ENCODE measurements around the gene TSSC4.

Gene TSSC4

GRCh38 chr11:2419638-2420501 lies 19.3 kb downstream of the TSSC4 start:
- no peaks in the 10 kb centered on the region for H3K36me3 ChIP-seq (ENCODE audit: control insufficient read depth, insufficient read depth, low read length)
- no peaks in the 10 kb centered on the region for H3K4me1 ChIP-seq (ENCODE audit: control insufficient read depth, insufficient read depth, low read length)
- no peak overlapping the region for H3K27ac ChIP-seq (ENCODE audit: insufficient read depth, low read depth, low read length, poor library complexity, severe bottlenecking)
- H3K27me3 ChIP-seq (ENCODE audit: control insufficient read depth, insufficient read depth, low read length, poor library complexity, severe bottlenecking): no peaks in the 10 kb centered on the region
- no peaks in the 10 kb centered on the region for H3K9me3 ChIP-seq (ENCODE audit: control insufficient read depth, low read length)
- no peak overlapping the region for H3K4me3 ChIP-seq (ENCODE audit: insufficient read depth, low read depth, low read length)
- 62 to 65% methylated on average over 36 of the region's 36 CpGs for WGBS, 2 experiments

- H3K27ac ChIP-seq (ENCODE audit: insufficient read depth, low read depth, low read length, poor library complexity, severe bottlenecking): no peak overlapping the region
- H3K4me3 ChIP-seq (ENCODE audit: insufficient read depth, low read depth, low read length): no peak overlapping the region
- no peaks in the 10 kb centered on the region for H3K4me1 ChIP-seq (ENCODE audit: control insufficient read depth, insufficient read depth, low read length)
- H3K27me3 ChIP-seq (ENCODE audit: control insufficient read depth, insufficient read depth, low read length, poor library complexity, severe bottlenecking): no peaks in the 10 kb centered on the region
- 40% methylated on average over 44 of the region's 44 CpGs for WGBS, 2 experiments
- no peaks in the 10 kb centered on the region for H3K9me3 ChIP-seq (ENCODE audit: control insufficient read depth, low read length)
- no peaks in the 10 kb centered on the region for H3K36me3 ChIP-seq (ENCODE audit: control insufficient read depth, insufficient read depth, low read length)
Observed at GRCh38 chr11:2420502-2421225, 20.1 kb downstream of the TSSC4 start.

- H3K27me3 ChIP-seq (ENCODE audit: control insufficient read depth, insufficient read depth, low read length, poor library complexity, severe bottlenecking): no peaks in the 10 kb centered on the region
- no peaks in the 10 kb centered on the region for H3K9me3 ChIP-seq (ENCODE audit: control insufficient read depth, low read length)
- no peak overlapping the region for H3K27ac ChIP-seq (ENCODE audit: insufficient read depth, low read depth, low read length, poor library complexity, severe bottlenecking)
- no peak overlapping the region for H3K4me3 ChIP-seq (ENCODE audit: insufficient read depth, low read depth, low read length)
- no peaks in the 10 kb centered on the region for H3K4me1 ChIP-seq (ENCODE audit: control insufficient read depth, insufficient read depth, low read length)
- no peaks in the 10 kb centered on the region for H3K36me3 ChIP-seq (ENCODE audit: control insufficient read depth, insufficient read depth, low read length)
- 88 to 93% methylated on average over 19 of the region's 19 CpGs for whole genome bisulfite sequencing, 2 experiments
Observed at GRCh38 chr11:2421226-2421994, 20.9 kb downstream of the TSSC4 start.

- no peak overlapping the region for H3K4me3 ChIP-seq (ENCODE audit: insufficient read depth, low read depth, low read length)
- H3K4me1 ChIP-seq (ENCODE audit: control insufficient read depth, insufficient read depth, low read length): no peaks in the 10 kb centered on the region
- no peak overlapping the region for H3K27ac ChIP-seq (ENCODE audit: insufficient read depth, low read depth, low read length, poor library complexity, severe bottlenecking)
- H3K36me3 ChIP-seq (ENCODE audit: control insufficient read depth, insufficient read depth, low read length): no peaks in the 10 kb centered on the region
- 93 to 94% methylated on average over 17 of the region's 17 CpGs for WGBS, 2 experiments
- no peaks in the 10 kb centered on the region for H3K9me3 ChIP-seq (ENCODE audit: control insufficient read depth, low read length)
- no peaks in the 10 kb centered on the region for H3K27me3 ChIP-seq (ENCODE audit: control insufficient read depth, insufficient read depth, low read length, poor library complexity, severe bottlenecking)
Observed at GRCh38 chr11:2421996-2422395, 21.4 kb downstream of the TSSC4 start.

GRCh38 chr11:2422461-2423156 lies 22.1 kb downstream of the TSSC4 start:
- Histone ChIP-seq H3K4me3 (ENCODE audit: insufficient read depth, low read depth, low read length) (no peak overlapping the region), H3K9me3 (ENCODE audit: control insufficient read depth, low read length) (no peaks in the 10 kb centered on the region), H3K27ac (ENCODE audit: insufficient read depth, low read depth, low read length, poor library complexity, severe bottlenecking) (no peak overlapping the region), H3K4me1 (ENCODE audit: control insufficient read depth, insufficient read depth, low read length) (no peaks in the 10 kb centered on the region), H3K36me3 (ENCODE audit: control insufficient read depth, insufficient read depth, low read length) (no peaks in the 10 kb centered on the region), H3K27me3 (ENCODE audit: control insufficient read depth, insufficient read depth, low read length, poor library complexity, severe bottlenecking) (no peaks in the 10 kb centered on the region)
- WGBS, 2 experiments: 89 to 91% methylated on average over 14 of the region's 14 CpGs

GRCh38 chr11:2423157-2424025 lies 22.8 kb downstream of the TSSC4 start:
- Histone ChIP-seq H3K27ac (ENCODE audit: insufficient read depth, low read depth, low read length, poor library complexity, severe bottlenecking) (no peak overlapping the region), H3K27me3 (ENCODE audit: control insufficient read depth, insufficient read depth, low read length, poor library complexity, severe bottlenecking) (no peaks in the 10 kb centered on the region), H3K36me3 (ENCODE audit: control insufficient read depth, insufficient read depth, low read length) (no peaks in the 10 kb centered on the region), H3K4me1 (ENCODE audit: control insufficient read depth, insufficient read depth, low read length) (no peaks in the 10 kb centered on the region), H3K4me3 (ENCODE audit: insufficient read depth, low read depth, low read length) (no peak overlapping the region), H3K9me3 (ENCODE audit: control insufficient read depth, low read length) (no peaks in the 10 kb centered on the region)
- WGBS, 2 experiments: 89 to 91% methylated on average over 26 of the region's 26 CpGs

GRCh38 chr11:2424811-2425495 lies 24.4 kb downstream of the TSSC4 start:
- Histone ChIP-seq H3K4me1 (ENCODE audit: control insufficient read depth, insufficient read depth, low read length) (no peaks in the 10 kb centered on the region), H3K27me3 (ENCODE audit: control insufficient read depth, insufficient read depth, low read length, poor library complexity, severe bottlenecking) (no peaks in the 10 kb centered on the region), H3K9me3 (ENCODE audit: control insufficient read depth, low read length) (no peaks in the 10 kb centered on the region), H3K36me3 (ENCODE audit: control insufficient read depth, insufficient read depth, low read length) (no peaks in the 10 kb centered on the region), H3K27ac (ENCODE audit: insufficient read depth, low read depth, low read length, poor library complexity, severe bottlenecking) (no peak overlapping the region), H3K4me3 (ENCODE audit: insufficient read depth, low read depth, low read length) (no peak overlapping the region)
- 90% methylated on average over 28 of the region's 28 CpGs for WGBS, 2 experiments

- Histone ChIP-seq H3K4me3 (ENCODE audit: insufficient read depth, low read depth, low read length) (no peak overlapping the region), H3K27me3 (ENCODE audit: control insufficient read depth, insufficient read depth, low read length, poor library complexity, severe bottlenecking) (no peaks in the 10 kb centered on the region)
Observed at GRCh38 chr11:2425506-2425905, 25.0 kb downstream of the TSSC4 start.

GRCh38 chr11:2426221-2426620 lies 25.7 kb downstream of the TSSC4 start:
- Histone ChIP-seq H3K9me3 (ENCODE audit: control insufficient read depth, low read length) (no peaks in the 10 kb centered on the region), H3K4me1 (ENCODE audit: control insufficient read depth, insufficient read depth, low read length) (no peaks in the 10 kb centered on the region), H3K4me3 (ENCODE audit: insufficient read depth, low read depth, low read length) (no peak overlapping the region), H3K27me3 (ENCODE audit: control insufficient read depth, insufficient read depth, low read length, poor library complexity, severe bottlenecking) (no peaks in the 10 kb centered on the region), H3K27ac (ENCODE audit: insufficient read depth, low read depth, low read length, poor library complexity, severe bottlenecking) (no peak overlapping the region), H3K36me3 (ENCODE audit: control insufficient read depth, insufficient read depth, low read length) (no peaks in the 10 kb centered on the region)
- WGBS, 2 experiments: 92 to 93% methylated on average over 13 of the region's 13 CpGs

More at GRCh38 chr11:2425506-2425905, 25.0 kb downstream of the TSSC4 start:
- Histone ChIP-seq H3K9me3 (ENCODE audit: control insufficient read depth, low read length) (no peaks in the 10 kb centered on the region), H3K27ac (ENCODE audit: insufficient read depth, low read depth, low read length, poor library complexity, severe bottlenecking) (no peak overlapping the region), H3K4me1 (ENCODE audit: control insufficient read depth, insufficient read depth, low read length) (no peaks in the 10 kb centered on the region), H3K36me3 (ENCODE audit: control insufficient read depth, insufficient read depth, low read length) (no peaks in the 10 kb centered on the region)
- 87 to 88% methylated on average over 8 of the region's 8 CpGs for whole genome bisulfite sequencing, 2 experiments
